ACC112 (cell line): ENCODE results near the gene CAMK1.
A peak's percentile ranks its signal among the peaks of the same experiment; 100 is the strongest.

Source experiments
- H2AFZ ChIP-seq: fragments of 200-600 bp; sonication (generic); one replicate; pipeline ENCODE4 v1.6.0; 2017; ENCODE audit warnings: antibody characterized with exemption, low read length; ENCODE audit not compliant: unreplicated experiment
- H3K27ac ChIP-seq: fragments of 200-600 bp; sonication (generic); 2 replicates; pipeline ENCODE4 v1.5.1; 2014; ENCODE audit warnings: low read depth, mild to moderate bottlenecking, antibody characterized with exemption, low read length, moderate library complexity
- H3K27me3 ChIP-seq: fragments of 200-600 bp; sonication (generic); 2 replicates; pipeline ENCODE4 v1.6.1; 2014; ENCODE audit warnings: mild to moderate bottlenecking, antibody characterized with exemption, low read length, moderate library complexity, mixed read lengths; ENCODE audit not compliant: insufficient read depth
- H3K36me3 ChIP-seq: fragments of 200-600 bp; sonication (generic); 2 replicates; pipeline ENCODE4 v1.6.1; 2016; ENCODE audit warnings: mild to moderate bottlenecking, antibody characterized with exemption, low read length, moderate library complexity, mixed read lengths; ENCODE audit not compliant: insufficient read depth
- H3K4me1 ChIP-seq: fragments of 200-600 bp; sonication (generic); one replicate; pipeline ENCODE4 v1.6.1; 2016; ENCODE audit warnings: low read length, mixed read lengths; ENCODE audit not compliant: insufficient read depth, unreplicated experiment, control insufficient read depth
- H3K4me3 ChIP-seq: fragments of 200-600 bp; sonication (generic); 2 replicates; pipeline ENCODE4 v1.5.1; 2014; ENCODE audit warnings: mild to moderate bottlenecking, low read depth, low read length
- H3K79me2 ChIP-seq: fragments of 200-600 bp; sonication (generic); one replicate; pipeline ENCODE4 v1.6.0; 2016; ENCODE audit warnings: low read length; ENCODE audit not compliant: control insufficient read depth, unreplicated experiment, insufficient read depth

CAMK1 gene

DNA sequence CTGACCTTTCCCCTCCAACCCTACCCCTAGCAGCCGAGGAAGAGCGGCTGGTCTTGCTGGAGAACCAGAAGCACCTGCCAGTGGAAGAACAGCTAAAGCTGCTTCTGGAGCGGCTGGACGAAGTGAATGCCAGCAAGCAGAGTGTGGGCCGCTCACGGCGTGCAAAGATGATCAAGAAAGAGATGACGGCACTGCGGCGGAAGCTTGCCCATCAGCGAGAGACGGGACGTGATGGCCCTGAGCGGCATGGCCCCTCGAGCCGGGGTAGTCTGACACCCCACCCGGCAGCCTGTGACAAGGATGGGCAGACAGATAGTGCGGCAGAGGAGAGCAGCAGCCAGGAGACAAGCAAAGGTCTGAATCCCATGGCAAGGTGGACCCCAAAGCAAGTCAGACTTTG, 26.2 kb downstream of the CAMK1 start:
- Histone ChIP-seq H3K4me1 (peaks cover 29% of the 10 kb centered on the region), H3K4me3 (no peak overlapping the region), H2AFZ (no peak overlapping the region), H3K27me3 (no peaks in the 10 kb centered on the region), H3K27ac (no peak overlapping the region), H3K79me2 (peaks cover 13% of the 10 kb centered on the region), H3K36me3 (peaks cover 27% of the 10 kb centered on the region; the same call in 1 of the 2 replicates)

DNA sequence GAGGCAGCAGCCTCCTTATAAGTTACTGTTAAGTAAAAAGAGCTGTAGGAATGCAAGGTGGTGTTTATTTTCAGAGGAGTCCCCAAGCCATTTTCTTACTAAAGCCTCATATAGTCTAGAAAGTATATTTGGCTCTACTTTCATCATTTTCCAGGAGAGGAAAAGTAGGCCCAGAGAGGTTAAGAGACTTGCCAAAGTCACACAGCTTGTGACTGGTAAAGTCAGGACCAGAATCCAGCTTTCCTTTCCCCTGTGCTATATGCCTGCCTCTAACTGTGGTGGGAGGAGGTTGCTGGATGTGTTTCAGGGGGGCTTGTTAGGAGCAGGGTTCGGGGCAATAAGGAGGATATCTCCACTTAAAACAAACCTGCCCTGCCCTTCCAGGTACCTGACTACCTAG, 27.2 kb downstream of the CAMK1 start:
- Histone ChIP-seq H3K4me1 (peaks cover 20% of the 10 kb centered on the region), H3K36me3 (peaks cover 23% of the 10 kb centered on the region; the same call in 1 of the 2 replicates), H3K27me3 (no peaks in the 10 kb centered on the region), H3K4me3 (no peak overlapping the region), H2AFZ (no peak overlapping the region), H3K79me2 (peaks cover 16% of the 10 kb centered on the region), H3K27ac (no peak overlapping the region)

DNA sequence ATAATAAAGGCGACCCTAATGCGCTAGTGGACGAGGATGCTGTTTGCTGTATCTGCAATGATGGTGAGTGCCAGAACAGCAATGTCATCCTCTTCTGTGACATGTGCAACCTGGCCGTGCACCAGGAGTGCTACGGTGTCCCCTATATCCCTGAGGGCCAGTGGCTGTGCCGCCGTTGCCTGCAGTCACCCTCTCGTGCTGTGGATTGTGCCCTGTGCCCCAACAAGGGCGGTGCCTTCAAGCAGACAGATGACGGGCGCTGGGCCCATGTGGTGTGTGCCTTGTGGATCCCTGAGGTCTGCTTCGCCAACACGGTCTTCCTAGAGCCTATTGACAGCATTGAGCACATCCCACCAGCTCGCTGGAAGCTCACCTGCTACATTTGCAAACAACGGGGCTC, 30.6 kb downstream of the CAMK1 start:
- Histone ChIP-seq H2AFZ (no peak overlapping the region), H3K4me3 (no peak overlapping the region), H3K79me2 (peaks cover 35% of the 10 kb centered on the region), H3K27ac (no peak overlapping the region), H3K36me3 (peaks cover 28% of the 10 kb centered on the region), H3K4me1 (peaks cover 3% of the 10 kb centered on the region), H3K27me3 (no peaks in the 10 kb centered on the region)

DNA sequence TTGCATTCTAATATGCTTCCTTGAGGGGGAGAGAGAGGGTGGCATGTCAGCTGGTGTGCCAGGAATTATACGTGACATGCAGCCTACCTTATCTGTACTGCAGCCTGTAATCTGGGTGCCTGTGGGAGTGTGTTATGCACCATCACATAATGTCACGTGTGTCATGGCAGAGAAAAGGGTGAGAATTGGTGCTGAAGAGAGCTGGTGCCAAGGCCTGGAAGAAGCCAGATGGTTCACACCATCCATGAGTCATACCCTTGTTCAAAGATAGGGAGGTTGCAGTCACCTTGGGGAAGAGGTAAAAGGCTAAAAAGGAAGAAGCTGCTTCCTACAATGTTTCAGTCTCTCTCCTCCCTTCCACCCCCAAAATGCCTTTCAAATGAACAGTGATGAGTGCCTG, 32.9 kb downstream of the CAMK1 start:
- Histone ChIP-seq H3K79me2 (peaks cover 59% of the 10 kb centered on the region), H3K36me3 (peaks cover 22% of the 10 kb centered on the region)

GRCh38 chr3:9732740-9733115, 37.0 kb downstream of the CAMK1 start:
- Histone ChIP-seq H3K4me1 (peaks cover 22% of the 10 kb centered on the region), H3K4me3 (peak overlapping the region; percentile 84), H3K36me3 (peaks cover 5% of the 10 kb centered on the region), H3K27me3 (no peaks in the 10 kb centered on the region), H3K27ac (no peak overlapping the region), H3K79me2 (peaks cover 46% of the 10 kb centered on the region), H2AFZ (no peak overlapping the region)

More for the DNA sequence above, 32.9 kb downstream of the CAMK1 start:
- Histone ChIP-seq H3K27me3 (no peaks in the 10 kb centered on the region), H2AFZ (no peak overlapping the region), H3K27ac (no peak overlapping the region), H3K4me1 (peaks cover 15% of the 10 kb centered on the region), H3K4me3 (no peak overlapping the region)

DNA sequence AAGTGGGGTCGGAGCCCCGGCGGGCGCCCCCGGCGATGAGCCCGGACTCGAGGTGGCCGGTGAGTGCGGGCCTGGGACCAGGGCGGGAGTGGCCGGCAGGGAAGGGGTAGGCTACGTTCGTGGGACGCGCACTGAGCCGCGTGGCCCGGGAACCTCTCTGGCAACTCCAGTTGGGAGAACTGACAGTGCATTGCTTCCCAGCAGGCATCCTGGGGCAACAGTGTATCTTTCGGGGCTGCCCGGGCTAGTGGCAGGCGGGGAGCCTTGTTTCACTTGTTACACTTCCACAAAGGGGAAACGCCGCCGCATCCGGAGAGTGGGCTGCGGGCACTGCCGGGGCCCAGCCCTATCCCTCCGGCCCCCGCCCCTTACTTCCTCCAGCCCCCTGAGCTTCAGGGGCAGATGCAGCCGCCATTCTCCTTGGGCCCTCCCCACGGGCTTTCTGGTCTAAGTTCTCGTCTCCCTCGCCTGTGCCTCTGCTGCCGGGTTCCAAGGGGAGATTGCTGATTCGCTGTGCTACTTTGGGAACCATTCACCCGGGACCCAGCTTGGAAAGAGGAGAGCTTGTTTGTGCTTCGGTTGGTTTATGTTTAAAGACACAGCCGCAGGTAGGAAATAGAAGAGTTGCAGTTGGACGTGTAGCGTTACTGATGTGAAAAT, 37.5 kb downstream of the CAMK1 start:
- H3K4me3 ChIP-seq, result peak overlapping the region; percentile 84
- peaks cover 27% of the 10 kb centered on the region for H3K4me1 ChIP-seq
- peaks cover 42% of the 10 kb centered on the region for H3K79me2 ChIP-seq
- no peaks in the 10 kb centered on the region for H3K27me3 ChIP-seq
- H3K27ac ChIP-seq, result peak overlapping the region; percentile 90; the same call in 1 of the 2 replicates
- H3K36me3 ChIP-seq, result peaks cover 5% of the 10 kb centered on the region
- H2AFZ ChIP-seq, result peak overlapping the region; percentile 3

DNA sequence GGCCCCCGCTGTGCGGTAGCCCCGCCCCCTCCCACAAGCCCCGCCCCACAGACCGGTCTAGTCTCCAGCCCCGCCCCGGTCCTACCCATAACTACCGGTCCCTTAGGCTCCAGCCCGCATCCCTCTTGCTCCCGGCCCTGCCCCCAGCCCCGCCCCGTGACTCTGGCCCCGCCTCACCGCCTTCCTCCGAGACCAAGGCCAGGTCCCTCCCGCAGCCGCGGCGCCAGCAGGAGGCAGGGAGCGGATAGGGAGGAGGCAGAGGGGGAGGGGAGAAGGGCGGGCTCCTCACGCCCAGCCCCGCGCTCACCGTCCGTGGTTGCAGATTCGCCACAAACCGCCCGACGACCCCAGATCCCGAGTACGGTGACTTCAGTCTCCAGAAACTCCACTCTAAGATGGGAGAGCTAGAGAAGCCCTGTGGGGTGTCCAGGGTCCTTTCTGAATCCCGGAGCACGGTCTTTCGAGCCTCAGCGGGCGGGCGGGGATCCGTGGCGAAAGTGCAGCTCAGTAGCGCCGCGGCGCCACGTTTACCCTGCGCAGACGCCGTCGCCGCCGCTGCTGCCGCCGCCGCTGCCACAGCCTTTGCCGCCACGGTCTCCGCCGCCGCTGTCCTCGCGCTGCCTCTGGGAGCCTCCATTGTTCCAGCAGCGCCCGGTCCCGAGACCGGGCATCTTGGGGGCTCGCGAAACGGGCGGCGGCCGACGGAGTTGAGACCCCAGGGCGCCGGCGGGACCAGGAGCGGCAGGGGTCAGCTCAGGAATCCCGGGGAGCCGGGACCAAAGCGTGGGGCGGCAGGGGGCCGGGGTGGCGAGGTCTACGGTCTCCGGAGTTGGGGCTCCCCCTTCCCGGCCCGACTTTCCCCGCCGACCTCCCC, 38.3 kb downstream of the CAMK1 start, which contains the start of gene BRPF1:
Gene BRPF1, plus strand, starts transcription at position 530 of the 874 bp plus-strand sequence. CDS start 2,406 bp downstream, outside the sequence.
- H3K36me3 ChIP-seq, result peaks cover 1% of the 10 kb centered on the region; the same call in 1 of the 2 replicates
- H3K4me3 ChIP-seq, result peak within 1 kb of the TSS; percentile 84
- peak within 1 kb of the TSS; percentile 91 for H2AFZ ChIP-seq
- peaks cover 32% of the 10 kb centered on the region for H3K4me1 ChIP-seq
- H3K27ac ChIP-seq, result peak within 1 kb of the TSS; percentile 90
- peaks cover 36% of the 10 kb centered on the region for H3K79me2 ChIP-seq
- H3K27me3 ChIP-seq, result no peaks in the 10 kb centered on the region

DNA sequence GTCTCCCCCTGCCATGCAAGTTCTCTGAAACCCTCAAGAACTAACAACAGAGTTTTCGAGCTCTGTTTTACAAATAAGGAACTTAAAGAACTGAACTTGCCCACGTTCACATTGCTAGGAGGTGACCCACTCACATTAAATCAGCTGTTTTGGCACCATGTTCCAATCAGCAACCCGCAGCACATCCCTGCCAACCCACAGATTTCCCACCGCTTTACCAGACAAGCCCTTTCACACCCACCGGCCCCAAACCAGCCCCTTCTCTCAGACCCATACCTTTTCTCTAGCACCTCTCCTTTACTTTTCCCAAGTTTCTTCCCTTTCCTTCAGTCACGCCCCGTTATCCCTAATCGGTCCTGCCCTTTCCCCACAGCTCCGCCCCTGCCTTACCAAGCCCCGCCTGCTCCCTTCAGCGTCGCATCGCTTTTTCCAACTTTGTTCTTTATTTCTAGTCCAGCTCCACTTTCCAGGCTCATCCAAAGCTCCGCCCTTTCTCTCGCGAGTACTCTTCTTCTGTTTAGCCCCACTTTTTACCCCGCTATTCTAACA, 39.0 kb downstream of the CAMK1 start:
- peak overlapping the region; percentile 71 for H3K27ac ChIP-seq
- no peaks in the 10 kb centered on the region for H3K36me3 ChIP-seq
- H3K27me3 ChIP-seq, result no peaks in the 10 kb centered on the region
- H3K79me2 ChIP-seq, result peaks cover 31% of the 10 kb centered on the region
- H2AFZ ChIP-seq, result peak overlapping the region; percentile 91
- H3K4me1 ChIP-seq, result peaks cover 30% of the 10 kb centered on the region
- peak overlapping the region; percentile 84 for H3K4me3 ChIP-seq

- no peaks in the 10 kb centered on the region for H3K36me3 ChIP-seq
- no peak overlapping the region for H2AFZ ChIP-seq
- H3K4me1 ChIP-seq, result peaks cover 30% of the 10 kb centered on the region
- no peak overlapping the region for H3K27ac ChIP-seq
- peaks cover 28% of the 10 kb centered on the region for H3K79me2 ChIP-seq
- H3K4me3 ChIP-seq, result no peak overlapping the region
- no peaks in the 10 kb centered on the region for H3K27me3 ChIP-seq
Observed at GRCh38 chr3:9729419-9729818, 40.3 kb downstream of the CAMK1 start.

GRCh38 chr3:9727743-9728142, 42.0 kb downstream of the CAMK1 start:
- no peak overlapping the region for H3K4me3 ChIP-seq
- H3K27me3 ChIP-seq, result no peaks in the 10 kb centered on the region
- no peak overlapping the region for H3K27ac ChIP-seq
- no peak overlapping the region for H2AFZ ChIP-seq
- no peaks in the 10 kb centered on the region for H3K36me3 ChIP-seq
- peaks cover 12% of the 10 kb centered on the region for H3K79me2 ChIP-seq
- peaks cover 20% of the 10 kb centered on the region for H3K4me1 ChIP-seq
